CD14-positive monocyte (primary cell): Measurements from ENCODE around the gene DGKB. TPM values are rescaled to one million over a fixed set of nuclear protein-coding genes. Genes with fewer than 3 reads are reported as not detected.

Experiments used
- DNase-seq, 3 donors: peaks; one replicate each; pipeline ENCODE4 v3.0.0-alpha.2; 2011 to 2022
- H2AFZ ChIP-seq: 2 replicates; pipeline ENCODE4 v1.6.0; 2012; ENCODE audit warnings: mild to moderate bottlenecking, low read depth, low read length, inconsistent platforms; ENCODE audit not compliant: insufficient read depth, poor library complexity, severe bottlenecking
- H3K27ac ChIP-seq, 2 donors: 1 replicate in 1 of 2; 2 replicates in 1 of 2; pipeline ENCODE4 v1.5.1; 2012 to 2013; ENCODE audit warnings: low read length in 2 of 2, control low read depth in 1 of 2, inconsistent platforms in 1 of 2, low read depth in 1 of 2, mild to moderate bottlenecking in 1 of 2
- H3K27me3 ChIP-seq, 2 donors: one replicate each; pipeline versions ENCODE4 v1.6.0 to v1.6.1; 2011 to 2013; ENCODE audit warnings: low read length in 2 of 2; ENCODE audit not compliant: control insufficient read depth in 2 of 2, insufficient read depth in 2 of 2
- H3K36me3 ChIP-seq, 2 donors: replicated peaks in 1 of 2; 1 replicate in 1 of 2; 2 replicates in 1 of 2; pipeline versions ENCODE4 v1.5.1 to v1.6.1; 2012 to 2013; ENCODE audit warnings: low read length in 2 of 2, control low read depth in 1 of 2, inconsistent platforms in 1 of 2, mild to moderate bottlenecking in 1 of 2; ENCODE audit not compliant: insufficient read depth in 2 of 2, control insufficient read depth in 1 of 2
- H3K4me1 ChIP-seq, 2 donors: 1 replicate in 1 of 2; 2 replicates in 1 of 2; pipeline versions ENCODE4 v1.5.1 to v1.6.1; 2012 to 2013; ENCODE audit warnings: low read length in 2 of 2, control low read depth in 1 of 2, inconsistent platforms in 1 of 2, mild to moderate bottlenecking in 1 of 2, moderate library complexity in 1 of 2; ENCODE audit not compliant: insufficient read depth in 2 of 2, control insufficient read depth in 1 of 2
- H3K4me2 ChIP-seq: replicated peaks from 2 replicates; pipeline ENCODE3; 2012; ENCODE audit warnings: low read length, moderate library complexity, mild to moderate bottlenecking; ENCODE audit not compliant: poor library complexity, severe bottlenecking; ENCODE audit errors: extremely low read depth
- H3K4me3 ChIP-seq, 3 experiments: fragments of 200-600 bp in 1 of 3; sonication (generic) in 1 of 3; replicated peaks in 1 of 3; 1 replicate in 2 of 3; 2 replicates in 1 of 3; pipeline ENCODE4 v1.5.1; 2011 to 2013; ENCODE audit warnings: low read length in 3 of 3, mild to moderate bottlenecking in 3 of 3, control low read depth in 2 of 3, low read depth in 2 of 3, inconsistent platforms in 1 of 3, moderate library complexity in 1 of 3
- H3K79me2 ChIP-seq: 2 replicates; pipeline ENCODE4 v1.6.0; 2012; ENCODE audit warnings: mild to moderate bottlenecking, control low read depth, inconsistent platforms, low read length, moderate library complexity; ENCODE audit not compliant: insufficient read depth
- H3K9ac ChIP-seq: 2 replicates; pipeline ENCODE4 v1.6.0; 2017; ENCODE audit warnings: low read length, mild to moderate bottlenecking; ENCODE audit not compliant: insufficient read depth, poor library complexity, severe bottlenecking
- H3K9me3 ChIP-seq, 2 donors: replicated peaks in 1 of 2; 1 replicate in 1 of 2; 2 replicates in 1 of 2; pipeline versions ENCODE4 v1.5.1 to v1.6.1; 2012 to 2013; ENCODE audit warnings: low read length in 2 of 2, control low read depth in 1 of 2; ENCODE audit not compliant: control insufficient read depth in 1 of 2, insufficient read depth in 1 of 2
- H4K20me1 ChIP-seq: 2 replicates; pipeline ENCODE4 v1.6.0; 2012; ENCODE audit warnings: mild to moderate bottlenecking, low read length, control low read depth, moderate library complexity; ENCODE audit not compliant: insufficient read depth
- H3K27ac Mint-ChIP-seq, 7 donors: one replicate each; pipeline ENCODE4 v1.8.0; 2020; ENCODE audit warnings: mild to moderate bottlenecking in 7 of 7, mixed read lengths in 7 of 7, moderate library complexity in 6 of 7, inconsistent platforms in 2 of 7
- H3K27me3 Mint-ChIP-seq, 3 donors: one replicate each; pipeline ENCODE4 v1.8.0; 2021 to 2022; ENCODE audit warnings: low read depth in 3 of 3, mild to moderate bottlenecking in 3 of 3, mixed read lengths in 3 of 3, moderate library complexity in 3 of 3, inconsistent platforms in 1 of 3
- H3K36me3 Mint-ChIP-seq, 2 donors: one replicate each; pipeline ENCODE4 v1.8.0; 2020; ENCODE audit warnings: mixed read lengths in 2 of 2, inconsistent platforms in 1 of 2, mild to moderate bottlenecking in 1 of 2
- H3K4me1 Mint-ChIP-seq: one replicate; pipeline ENCODE4 v1.8.0; 2020; ENCODE audit warnings: mild to moderate bottlenecking, mixed read lengths
- H3K4me3 Mint-ChIP-seq, 2 donors: one replicate each; pipeline ENCODE4 v1.8.0; 2020; ENCODE audit warnings: mild to moderate bottlenecking in 2 of 2, mixed read lengths in 2 of 2, moderate library complexity in 1 of 2
- H3K9me3 Mint-ChIP-seq, 7 donors: one replicate each; pipeline ENCODE4 v1.8.0; 2020 to 2022; ENCODE audit warnings: mixed read lengths in 7 of 7, mild to moderate bottlenecking in 6 of 7, moderate library complexity in 6 of 7, inconsistent platforms in 2 of 7
- CTCF ChIP-seq: fragments of 200-600 bp; IDR thresholded peaks from one replicate; pipeline ENCODE4 v1.8.0; 2022; ENCODE audit warnings: antibody characterized with exemption, mild to moderate bottlenecking
- WGBS: methylation state at CpG from one replicate; pipeline ENCODE4 v1.1.5; 2013; ENCODE audit warnings: missing lambda C conversion rate; ENCODE audit not compliant: insufficient coverage; 5-methylcytosine and 5-hydroxymethylcytosine counted together
- intact Hi-C, 2 donors: fragments of 100-400 bp; cut with micrococcal nuclease; formaldehyde crosslinking; loops; one replicate each; pipeline versions ENCODE4 v1.15.0 to v1.15.1; 2023
- polyA plus RNA-seq, 3 donors: library from polyadenylated mRNA; depleted of rRNA in 1 of 3; unstranded in 2 of 3; stranded (reverse) in 1 of 3; fragments of 300-500 nt in 2 of 3; fragments of >200 nt in 1 of 3; fragmentation: Illumina TruSeq in 2 of 3; gene quantifications; 1 replicate in 2 of 3; 2 replicates in 1 of 3; pipeline ENCODE4 v1.2.3, GENCODE V29; 2012 to 2021

Gene DGKB
- polyA plus RNA-seq, 3 donors: not detected

GRCh38 chr7:14800664-14801063 lies 101.9 kb downstream of the DGKB start:
- TF ChIP-seq CTCF: no peak

GRCh38 chr7:14793151-14793550 lies 109.4 kb downstream of the DGKB start:
- Histone ChIP-seq H4K20me1 (no peaks in the 10 kb centered on the region), H3K4me1 (no peaks in the 10 kb centered on the region), H2AFZ (no peak overlapping the region), H3K27me3 (no peaks in the 10 kb centered on the region), H3K4me2 (no peak overlapping the region), H3K9ac (no peak overlapping the region), H3K9me3 (peaks cover 3 to 5% of the 10 kb centered on the region in 2 donors), H3K79me2 (no peaks in the 10 kb centered on the region), H3K27ac (no peak overlapping the region), H3K36me3 (no peaks in the 10 kb centered on the region), H3K4me3 (no peak overlapping the region)
- no peaks in the 10 kb centered on the region for H3K4me1 Mint-ChIP-seq
- intact Hi-C loops: no loop called here
- 90% methylated on average over 2 of the region's 2 CpGs for WGBS
- DNase-seq: no peak
- H3K4me3 Mint-ChIP-seq: no peak overlapping the region
- TF ChIP-seq CTCF: no peak
- peaks cover 0 to 2% (median 0%) of the 10 kb centered on the region in 3 donors for H3K27me3 Mint-ChIP-seq
- H3K36me3 Mint-ChIP-seq: no peaks in the 10 kb centered on the region
- peaks cover 2 to 9% (median 4%) of the 10 kb centered on the region in 7 donors for H3K9me3 Mint-ChIP-seq
- no peak overlapping the region for H3K27ac Mint-ChIP-seq

More at GRCh38 chr7:14800664-14801063, 101.9 kb downstream of the DGKB start:
- Mint-ChIP-seq H3K9me3 (peaks cover 2 to 15% (median 6%) of the 10 kb centered on the region in 7 donors), H3K27me3 (no peaks in the 10 kb centered on the region), H3K36me3 (no peaks in the 10 kb centered on the region), H3K4me3 (no peak overlapping the region), H3K27ac (no peak overlapping the region), H3K4me1 (no peaks in the 10 kb centered on the region)
- no peak overlapping the region for H3K4me3 ChIP-seq
- WGBS: no CpG with 5 or more reads among the region's 2 CpGs
- no peaks in the 10 kb centered on the region for H3K36me3 ChIP-seq
- no peaks in the 10 kb centered on the region for H3K27me3 ChIP-seq
- no peaks in the 10 kb centered on the region for H4K20me1 ChIP-seq
- H2AFZ ChIP-seq: no peak overlapping the region
- H3K9ac ChIP-seq: no peak overlapping the region
- no peak overlapping the region for H3K27ac ChIP-seq
- H3K79me2 ChIP-seq: no peaks in the 10 kb centered on the region
- intact Hi-C loops: no loop called here
- H3K4me1 ChIP-seq: no peaks in the 10 kb centered on the region
- peaks cover 5 to 14% of the 10 kb centered on the region in 2 donors for H3K9me3 ChIP-seq
- no peak overlapping the region for H3K4me2 ChIP-seq
- DNase-seq: no peak
